Neural cell (in vitro differentiated cells): Measurements from ENCODE around the gene CPSF7. TPM values are rescaled to one million over a fixed set of nuclear protein-coding genes. Genes with fewer than 3 reads are reported as not detected.

Experiments
- H2AFZ ChIP-seq: fragments of 200-600, 300-800 bp; sonication (generic), shearing (Covaris generic); 2 replicates; pipeline ENCODE4 v1.6.0; 2014; ENCODE audit warnings: low read depth, mild to moderate bottlenecking, antibody characterized with exemption, low read length, moderate library complexity
- H3F3A ChIP-seq: fragments of 200-600 bp; shearing (Covaris generic); 2 replicates; pipeline ENCODE4 v1.6.1; 2016; ENCODE audit warnings: mild to moderate bottlenecking, moderate library complexity, mixed read lengths, antibody characterized with exemption, low read length; ENCODE audit not compliant: insufficient read depth, poor library complexity, severe bottlenecking
- H3K27ac ChIP-seq: fragments of 200-600, 300-800 bp; sonication (generic), shearing (Covaris generic); 2 replicates; pipeline ENCODE4 v1.5.1; 2014; ENCODE audit warnings: mild to moderate bottlenecking, low read length, moderate library complexity
- H3K27me3 ChIP-seq: fragments of 300-800, 200-600 bp; sonication (generic), shearing (Covaris generic); 2 replicates; pipeline ENCODE4 v1.6.0; 2014; ENCODE audit warnings: mild to moderate bottlenecking, low read depth, low read length, moderate library complexity; ENCODE audit not compliant: insufficient read depth
- H3K36me3 ChIP-seq: fragments of 300-800, 200-600 bp; sonication (generic), shearing (Covaris generic); 2 replicates; pipeline ENCODE4 v1.5.1; 2014; ENCODE audit warnings: mild to moderate bottlenecking, antibody characterized with exemption, low read length, moderate library complexity; ENCODE audit not compliant: insufficient read depth
- H3K4me2 ChIP-seq: fragments of 300-800, 200-600 bp; sonication (generic), shearing (Covaris generic); 2 replicates; pipeline ENCODE4 v1.6.0; 2014; ENCODE audit warnings: mild to moderate bottlenecking, low read length
- H3K4me3 ChIP-seq: fragments of 300-800, 200-600 bp; sonication (generic), shearing (Covaris generic); 2 replicates; pipeline ENCODE4 v1.5.1; 2014; ENCODE audit warnings: mild to moderate bottlenecking, low read length, moderate library complexity
- H3K79me2 ChIP-seq: fragments of 200-600 bp; shearing (Covaris generic); replicated peaks from 2 replicates; pipeline ENCODE4 v1.6.0; 2014; ENCODE audit warnings: mild to moderate bottlenecking, low read length, moderate library complexity; ENCODE audit not compliant: insufficient read depth
- H3K9ac ChIP-seq: fragments of 300-800, 200-600 bp; sonication (generic), shearing (Covaris generic); 2 replicates; pipeline ENCODE4 v1.6.1; 2016; ENCODE audit warnings: mild to moderate bottlenecking, low read length, mixed read lengths
- H3K9me2 ChIP-seq: fragments of 200-600 bp; shearing (Covaris generic); 2 replicates; pipeline ENCODE4 v1.6.1; 2016; ENCODE audit warnings: mild to moderate bottlenecking, low read length, mixed read lengths; ENCODE audit not compliant: insufficient read depth
- H3K9me3 ChIP-seq: fragments of 200-600, 300-800 bp; sonication (generic), shearing (Covaris generic); 2 replicates; pipeline ENCODE4 v1.6.1; 2016; ENCODE audit warnings: mild to moderate bottlenecking, mixed run types, low read length, moderate library complexity, mixed read lengths
- H4K20me1 ChIP-seq: fragments of 200-600 bp; shearing (Covaris generic); 2 replicates; pipeline ENCODE4 v1.6.1; 2016; ENCODE audit warnings: mild to moderate bottlenecking, mixed run types; ENCODE audit not compliant: insufficient read depth
- CTCF ChIP-seq: fragments of 450-650 bp; IDR thresholded peaks from 2 replicates; pipeline ENCODE4 v1.5.1; 2014; ENCODE audit warnings: antibody characterized with exemption, mild to moderate bottlenecking, moderate library complexity; ENCODE audit not compliant: poor library complexity, severe bottlenecking
- EP300 ChIP-seq: fragments of 450-650 bp; conservative IDR thresholded peaks from 2 replicates; pipeline ENCODE4 v1.6.1; 2014; ENCODE audit warnings: antibody characterized with exemption, mild to moderate bottlenecking, moderate library complexity; ENCODE audit not compliant: poor library complexity, severe bottlenecking
- EZH2 ChIP-seq: fragments of 200-600, 300-800 bp; shearing (Covaris generic), sonication (generic); IDR thresholded peaks from 2 replicates; pipeline ENCODE4 v1.6.1; 2014; ENCODE audit warnings: antibody characterized with exemption, low read length, borderline replicate concordance, mild to moderate bottlenecking; ENCODE audit not compliant: insufficient read depth, poor library complexity, severe bottlenecking
- MXI1 ChIP-seq: fragments of 450-650 bp; conservative IDR thresholded peaks from 2 replicates; pipeline ENCODE4 v1.6.1; 2014; ENCODE audit warnings: antibody characterized with exemption, mild to moderate bottlenecking; ENCODE audit not compliant: poor library complexity, severe bottlenecking
- POLR2AphosphoS5 ChIP-seq: IDR thresholded peaks from 2 replicates; pipeline ENCODE4 v1.6.1; 2012
- RAD21 ChIP-seq: fragments of 450-650 bp; conservative IDR thresholded peaks from 2 replicates; pipeline ENCODE4 v1.6.1; 2014; ENCODE audit warnings: antibody characterized with exemption, mild to moderate bottlenecking, moderate library complexity
- REST ChIP-seq: IDR thresholded peaks from 2 replicates; pipeline ENCODE4 v1.6.1; 2012; ENCODE audit warnings: borderline replicate concordance
- SMC3 ChIP-seq: fragments of 450-650 bp; conservative IDR thresholded peaks from 2 replicates; pipeline ENCODE4 v1.6.1; 2014; ENCODE audit warnings: antibody characterized with exemption, mild to moderate bottlenecking, moderate library complexity; ENCODE audit not compliant: poor library complexity
- TAF1 ChIP-seq: IDR thresholded peaks from 2 replicates; pipeline ENCODE4 v1.6.1; 2012; ENCODE audit warnings: low read depth
- polyA plus RNA-seq: library from polyadenylated mRNA; depleted of rRNA; stranded (reverse); fragments of >200 nt; gene quantifications from 2 replicates; pipeline ENCODE4 v1.2.3, GENCODE V29; 2014

The CPSF7 gene
- polyA plus RNA-seq, 1 donor from 2014 or later: 80.2 TPM

- H3K36me3 ChIP-seq: no peaks in the 10 kb centered on the region
- no peaks in the 10 kb centered on the region for H3K9me2 ChIP-seq
- H3K4me3 ChIP-seq: peak overlapping the region; percentile 97
- TF ChIP-seq SMC3: no peak
- peak; percentile 72 for TF ChIP-seq MXI1
- TF ChIP-seq EZH2: no peak
- no peak for TF ChIP-seq RAD21
- no peak for TF ChIP-seq EP300
- H3K27ac ChIP-seq: peak overlapping the region; percentile 100
- peak overlapping the region; percentile 71 for H3K4me2 ChIP-seq
- no peaks in the 10 kb centered on the region for H3F3A ChIP-seq
- no peaks in the 10 kb centered on the region for H4K20me1 ChIP-seq
- H3K27me3 ChIP-seq: no peaks in the 10 kb centered on the region
- H3K79me2 ChIP-seq: peaks cover 24% of the 10 kb centered on the region
- H2AFZ ChIP-seq: peak overlapping the region; percentile 96
- peak overlapping the region; percentile 100 for H3K9ac ChIP-seq
- H3K9me3 ChIP-seq: no peaks in the 10 kb centered on the region
Measured at GRCh38 chr11:61362542-61362875, 67.3 kb downstream of the CPSF7 start.

GRCh38 chr11:61361741-61362541 is 67.8 kb downstream of the CPSF7 start, which contains the start of the genes CYB561A3 and TMEM138:
Gene CYB561A3 (minus strand): TSS chr11:61361882. CDS start chr11:61356713, 5,169 bp downstream.
Gene TMEM138 (plus strand): TSS chr11:61362374. CDS start chr11:61364391, 2,017 bp downstream.
- Histone ChIP-seq H3K27ac (peak within 1 kb of the TSS; percentile 100), H4K20me1 (no peaks in the 10 kb centered on the region), H3K9me2 (no peaks in the 10 kb centered on the region), H3F3A (no peaks in the 10 kb centered on the region), H3K4me2 (peak within 1 kb of the TSS; percentile 90), H3K9me3 (no peaks in the 10 kb centered on the region), H3K27me3 (no peaks in the 10 kb centered on the region), H3K4me3 (peak within 1 kb of the TSS; percentile 97), H3K36me3 (no peaks in the 10 kb centered on the region), H3K9ac (peak within 1 kb of the TSS; percentile 100), H3K79me2 (peaks cover 24% of the 10 kb centered on the region), H2AFZ (peak within 1 kb of the TSS; percentile 96)
- TF ChIP-seq TAF1 (peak; percentile 74), EP300 (peak; percentile 60), MXI1 (peak; percentile 86), CTCF (no peak), REST (peak; percentile 76), SMC3 (no peak), RAD21 (peak; percentile 20), POLR2AphosphoS5 (peak; percentile 83), EZH2 (no peak)
